ENCODE data around the gene CHRNA4. TPM values are rescaled to one million over a fixed set of nuclear protein-coding genes. Genes with fewer than 3 reads are reported as not detected.
A peak's percentile ranks its signal among the peaks of the same experiment; 100 is the strongest.

The CHRNA4 gene
- total RNA-seq = 0.44 TPM
- 0.67 TPM for polyA plus RNA-seq (ENCODE audit: insufficient read depth, low read depth, low replicate concordance)
- long read RNA-seq, donor 1, partial matches to known transcripts = 0 of 1 reads
- long read RNA-seq, donor 1, other reads (novel, unspliced or antisense) = 0 of 1 reads
- long read RNA-seq, donor 2, partial matches to known transcripts = 0 of 1 reads
- long read RNA-seq, donor 2, other reads (novel, unspliced or antisense) = 0 of 1 reads
- long read RNA-seq, donor 3, partial matches to known transcripts = 0 of 5 reads
- long read RNA-seq, donor 3, other reads (novel, unspliced or antisense) = 0 of 5 reads
- long read RNA-seq, donor 4, partial matches to known transcripts = 0 of 4 reads
- long read RNA-seq, donor 4, other reads (novel, unspliced or antisense) = 0 of 4 reads
- long read RNA-seq, donor 5 = 0 reads
- long read RNA-seq, donor 6 = 0 reads
- long read RNA-seq, donor 7, partial matches to known transcripts = 0 of 1 reads
- long read RNA-seq, donor 7, other reads (novel, unspliced or antisense) = 1 of 1 reads
- long read RNA-seq, donor 8, partial matches to known transcripts = 0 of 4 reads
- long read RNA-seq, donor 8, other reads (novel, unspliced or antisense) = 0 of 4 reads
- long read RNA-seq, donor 9, partial matches to known transcripts = 0 of 1 reads
- long read RNA-seq, donor 9, other reads (novel, unspliced or antisense) = 0 of 1 reads
- long read RNA-seq, donor 10, partial matches to known transcripts = 0 of 5 reads
- long read RNA-seq, donor 10, other reads (novel, unspliced or antisense) = 0 of 5 reads

DNA sequence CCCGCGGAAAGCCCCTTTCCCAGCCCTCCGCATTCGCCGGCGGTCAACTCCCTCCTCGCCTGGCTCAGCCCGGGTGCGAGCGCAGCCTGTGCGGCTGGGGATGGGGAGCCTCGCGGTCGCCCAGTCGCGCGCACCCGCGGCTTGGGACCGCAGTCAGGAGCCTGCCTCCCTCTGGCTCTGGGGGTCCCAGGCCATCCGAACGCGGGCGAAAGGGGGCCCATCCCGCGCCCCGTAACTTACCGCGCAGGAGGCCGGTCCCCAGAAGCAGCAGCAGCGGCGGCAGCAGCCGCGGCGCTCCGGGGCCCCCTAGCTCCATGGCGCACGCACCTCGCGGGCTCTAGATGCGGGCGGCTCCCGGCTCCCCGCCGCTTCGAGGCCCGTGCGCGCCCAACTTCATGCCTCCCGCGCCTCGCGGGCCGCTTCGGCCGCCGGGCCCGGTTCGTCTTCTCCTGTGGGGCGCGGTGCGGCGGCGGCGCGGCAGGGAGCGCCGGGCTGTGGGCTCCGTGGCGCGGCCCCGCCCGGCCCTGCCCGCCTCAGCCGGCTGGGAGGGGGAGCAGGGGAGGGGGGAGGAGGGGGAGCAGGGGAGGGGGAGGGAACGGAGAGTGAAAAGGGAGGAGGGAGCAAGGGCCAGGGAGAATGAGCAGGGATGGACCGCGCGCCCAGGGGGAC is at the start of gene CHRNA4:
CHRNA4 (minus strand) TSS at position 500 of the 669 bp plus-strand sequence; CDS start at position 316, 184 bp downstream.
- no peak for FAIRE-seq
- no peaks in the 10 kb centered on the region for H3K36me3 ChIP-seq (ENCODE audit: control insufficient read depth in 2 of 3, insufficient read depth in 3 of 3, low read length in 3 of 3)
- TF ChIP-seq, protein P1, sequence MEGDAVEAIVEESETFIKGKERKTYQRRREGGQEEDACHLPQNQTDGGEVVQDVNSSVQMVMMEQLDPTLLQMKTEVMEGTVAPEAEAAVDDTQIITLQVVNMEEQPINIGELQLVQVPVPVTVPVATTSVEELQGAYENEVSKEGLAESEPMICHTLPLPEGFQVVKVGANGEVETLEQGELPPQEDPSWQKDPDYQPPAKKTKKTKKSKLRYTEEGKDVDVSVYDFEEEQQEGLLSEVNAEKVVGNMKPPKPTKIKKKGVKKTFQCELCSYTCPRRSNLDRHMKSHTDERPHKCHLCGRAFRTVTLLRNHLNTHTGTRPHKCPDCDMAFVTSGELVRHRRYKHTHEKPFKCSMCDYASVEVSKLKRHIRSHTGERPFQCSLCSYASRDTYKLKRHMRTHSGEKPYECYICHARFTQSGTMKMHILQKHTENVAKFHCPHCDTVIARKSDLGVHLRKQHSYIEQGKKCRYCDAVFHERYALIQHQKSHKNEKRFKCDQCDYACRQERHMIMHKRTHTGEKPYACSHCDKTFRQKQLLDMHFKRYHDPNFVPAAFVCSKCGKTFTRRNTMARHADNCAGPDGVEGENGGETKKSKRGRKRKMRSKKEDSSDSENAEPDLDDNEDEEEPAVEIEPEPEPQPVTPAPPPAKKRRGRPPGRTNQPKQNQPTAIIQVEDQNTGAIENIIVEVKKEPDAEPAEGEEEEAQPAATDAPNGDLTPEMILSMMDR (IDR thresholded peaks at IDR 0.05; ENCODE audit: borderline replicate concordance, extremely low read depth, insufficient read depth) = no peak
- H3K27me3 ChIP-seq (ENCODE audit: control insufficient read depth, insufficient read depth, low read length) = no peaks in the 10 kb centered on the region
- DNase-seq = peak in 1 of 5 donors; percentile 61
- H3K4me3 ChIP-seq (ENCODE audit: low read length in 3 of 3) = no peak within 1 kb of the TSS
- peaks cover 0 to 2% (median 0%) of the 10 kb centered on the region in 3 donors for H3K4me1 ChIP-seq (ENCODE audit: control insufficient read depth in 2 of 3, insufficient read depth in 2 of 3, low read depth in 1 of 3, low read length in 3 of 3)
- no peaks in the 10 kb centered on the region for H3K9me3 ChIP-seq (ENCODE audit: control insufficient read depth in 2 of 3, insufficient read depth in 1 of 3, low read length in 3 of 3)
- intact Hi-C loops (cut with DNase I) = no loop called here
- H3K9ac ChIP-seq (ENCODE audit: low read length in 3 of 3) = no peak within 1 kb of the TSS
- no peak within 1 kb of the TSS for H3K27ac ChIP-seq (ENCODE audit: low read depth in 2 of 2, low read length in 2 of 2)

DNA sequence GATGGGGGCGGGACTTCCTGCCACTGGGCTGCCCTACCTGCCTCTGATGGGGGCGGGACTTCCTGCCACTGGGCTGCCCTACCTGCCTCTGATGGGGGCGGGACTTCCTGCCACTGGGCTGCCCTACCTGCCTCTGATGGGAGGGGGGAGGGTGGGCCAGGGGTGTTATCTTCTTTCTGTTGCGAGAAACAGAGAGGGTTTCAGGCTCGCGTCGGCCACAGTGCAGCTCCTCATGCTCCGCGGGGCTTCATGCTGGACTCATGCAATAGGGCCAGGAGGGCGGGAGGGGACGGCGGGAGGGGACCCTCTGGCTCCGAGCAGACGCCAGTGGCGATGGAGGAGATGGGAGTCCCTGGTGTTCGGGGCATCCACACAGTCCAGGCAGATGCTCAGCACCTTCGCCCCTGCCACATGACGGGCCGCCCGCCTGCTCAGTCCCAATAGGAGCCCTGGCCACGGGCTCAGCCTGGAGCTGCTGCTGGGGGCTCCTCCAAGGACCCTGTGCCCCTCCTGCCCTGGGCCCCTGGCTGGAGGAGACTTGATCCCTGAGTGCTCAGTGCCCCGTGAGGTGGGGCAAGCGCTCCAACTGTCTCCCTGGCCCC is 48.8 kb upstream of the CHRNA4 start:
- no peak overlapping the region for H3K27ac ChIP-seq (ENCODE audit: low read depth in 2 of 2, low read length in 2 of 2)
- intact Hi-C loops (cut with DNase I) = no loop called here
- H3K9ac ChIP-seq (ENCODE audit: low read length in 3 of 3) = no peak overlapping the region
- H3K36me3 ChIP-seq (ENCODE audit: control insufficient read depth in 2 of 3, insufficient read depth in 3 of 3, low read length in 3 of 3) = no peaks in the 10 kb centered on the region
- no peak overlapping the region for H3K4me3 ChIP-seq (ENCODE audit: low read length in 3 of 3)
- TF ChIP-seq, protein P1 (IDR thresholded peaks at IDR 0.05; ENCODE audit: borderline replicate concordance, extremely low read depth, insufficient read depth) = no peak
- FAIRE-seq = no peak
- no peaks in the 10 kb centered on the region for H3K27me3 ChIP-seq (ENCODE audit: control insufficient read depth, insufficient read depth, low read length)
- H3K4me1 ChIP-seq (ENCODE audit: control insufficient read depth in 2 of 3, insufficient read depth in 2 of 3, low read depth in 1 of 3, low read length in 3 of 3) = no peaks in the 10 kb centered on the region
- no peak for DNase-seq
- no peaks in the 10 kb centered on the region for H3K9me3 ChIP-seq (ENCODE audit: control insufficient read depth in 2 of 3, insufficient read depth in 1 of 3, low read length in 3 of 3)

DNA sequence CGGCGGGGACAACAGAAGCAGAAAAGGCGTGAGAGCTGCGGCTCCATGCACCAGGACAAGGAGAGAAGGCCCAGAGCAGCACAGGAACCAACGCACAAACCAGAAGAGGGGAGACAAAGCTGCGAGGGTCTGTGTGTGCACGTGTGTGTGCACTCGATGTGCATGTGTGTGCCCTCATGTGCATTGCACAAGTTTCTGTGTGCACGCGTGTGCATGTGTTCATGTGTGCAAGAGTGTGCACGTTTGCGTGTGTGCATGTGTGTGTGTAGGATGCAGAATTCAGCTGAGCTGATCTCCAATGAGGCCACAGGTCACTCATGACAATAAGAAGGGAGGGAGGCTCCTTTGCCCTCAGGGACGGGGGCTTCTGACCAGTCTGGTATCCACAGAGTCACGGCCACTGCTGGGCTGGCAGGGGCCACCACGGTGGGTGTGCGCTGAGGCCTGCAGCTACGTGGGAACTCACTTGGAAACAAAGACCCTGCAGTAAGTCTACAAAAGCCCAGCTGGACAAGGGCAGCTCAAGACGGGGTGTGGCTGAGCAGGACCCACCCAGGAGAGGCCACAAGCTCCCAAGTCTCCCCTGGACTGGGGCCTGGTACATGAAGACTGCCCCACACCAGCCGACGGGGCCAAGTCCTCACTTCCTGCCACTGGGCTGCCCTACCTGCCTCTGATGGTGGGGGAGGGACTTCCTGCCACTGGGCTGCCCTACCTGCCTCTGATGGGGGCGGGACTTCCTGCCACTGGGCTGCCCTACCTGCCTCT is 48.1 kb upstream of the CHRNA4 start:
- intact Hi-C loops (cut with DNase I) = no loop called here
- H3K27me3 ChIP-seq (ENCODE audit: control insufficient read depth, insufficient read depth, low read length) = no peaks in the 10 kb centered on the region
- no peak overlapping the region for H3K9ac ChIP-seq (ENCODE audit: low read length in 3 of 3)
- H3K4me3 ChIP-seq (ENCODE audit: low read length in 3 of 3) = no peak overlapping the region
- no peak overlapping the region for H3K27ac ChIP-seq (ENCODE audit: low read depth in 2 of 2, low read length in 2 of 2)
- H3K9me3 ChIP-seq (ENCODE audit: control insufficient read depth in 2 of 3, insufficient read depth in 1 of 3, low read length in 3 of 3) = no peaks in the 10 kb centered on the region
- DNase-seq (no peak), FAIRE-seq (no peak)
- no peaks in the 10 kb centered on the region for H3K4me1 ChIP-seq (ENCODE audit: control insufficient read depth in 2 of 3, insufficient read depth in 2 of 3, low read depth in 1 of 3, low read length in 3 of 3)
- no peaks in the 10 kb centered on the region for H3K36me3 ChIP-seq (ENCODE audit: control insufficient read depth in 2 of 3, insufficient read depth in 3 of 3, low read length in 3 of 3)
- TF ChIP-seq, protein P1 (IDR thresholded peaks at IDR 0.05; ENCODE audit: borderline replicate concordance, extremely low read depth, insufficient read depth) = no peak

Measured in kidney (tissue), 22 donors.